A549 (cell line): ENCODE data around the gene GPATCH1. TPM values are rescaled to one million over a fixed set of nuclear protein-coding genes. Genes with fewer than 3 reads are reported as not detected.
"Not testable (repeated sequence)": the region's sequence is repeated elsewhere in the genome, so short reads cannot be mapped to it uniquely, and the experiment has no call there.

ENCODE experiments used
- ATAC-seq, 2 experiments: fragments of 200-7000 bp in 1 of 2; fragments of >200 bp in 1 of 2; cut with Nextera tagmentation in 1 of 2; cut with Tn5 transposase in 1 of 2; 3 replicates each; pipeline versions ENCODE4 v1.8.0 to v1.9.1; 2018 to 2020; ENCODE audit warnings: mild to moderate bottlenecking in 1 of 2, moderate library complexity in 1 of 2
- CTCF ChIA-PET: fragments of 300-600 bp; sonication (Branson Sonifier 250); formaldehyde crosslinking; extraction: SDS; loops from one replicate; lab custom pipeline; 2021; ENCODE audit warnings: antibody characterized with exemption, inconsistent platforms; lab: Yijun Ruan, JAX
- POLR2A ChIA-PET: fragments of 350-600 bp; formaldehyde crosslinking; extraction: SDS; loops from one replicate; lab custom pipeline; 2021; ENCODE audit warnings: antibody characterized with exemption, inconsistent platforms; lab: Yijun Ruan, JAX
- DNase-seq, 2 experiments: peaks; one replicate each; pipeline versions ENCODE4 v3.0.0 to v3.0.0-alpha.2; 2011 to 2016; ENCODE audit warnings: low read depth in 1 of 2, low spot score in 1 of 2
- FAIRE-seq: peaks from 2 replicates; lab custom pipeline; 2011; peaks lifted over from hg19 to GRCh38; lab: Jason Lieb, UNC
- H3K27ac ChIP-seq, 2 experiments: fragments of >200 bp; sonication (Bioruptor Twin); formaldehyde crosslinking; 3 replicates each; pipeline ENCODE4 v1.5.1; 2016 to 2017
- H3K4me1 ChIP-seq: fragments of >200 bp; sonication (Bioruptor Twin); formaldehyde crosslinking; 3 replicates; pipeline ENCODE4 v1.6.1; 2016
- H3K4me2 ChIP-seq: fragments of >200 bp; sonication (Bioruptor Twin); formaldehyde crosslinking; 3 replicates; pipeline ENCODE4 v1.6.1; 2016
- H3K4me3 ChIP-seq: fragments of >200 bp; sonication (Bioruptor Twin); formaldehyde crosslinking; 3 replicates; pipeline ENCODE4 v1.5.1; 2016
- H3K9me3 ChIP-seq: fragments of >200 bp; sonication (Bioruptor Twin); formaldehyde crosslinking; 3 replicates; pipeline ENCODE4 v1.6.1; 2016
- ATOH8 ChIP-seq: fragments of 250-450 bp; sonication (Bioruptor Pico); IDR thresholded peaks from 2 replicates; pipeline ENCODE4 v1.5.0; 2020; ENCODE audit warnings: low read depth, mild to moderate bottlenecking, moderate library complexity
- BCL3 ChIP-seq: fragments of >200 bp; sonication (Bioruptor Twin); formaldehyde crosslinking; IDR thresholded peaks from 3 replicates; pipeline ENCODE4 v1.6.1; 2016
- CEBPB ChIP-seq, 2 experiments: fragments of >200 bp in 1 of 2; sonication (Bioruptor Twin) in 1 of 2; formaldehyde crosslinking in 1 of 2; IDR thresholded peaks; 2 replicates each; pipeline ENCODE4 v1.6.1; 2012 to 2016
- CHD4 ChIP-seq: fragments of 200-600 bp; sonication (generic); IDR thresholded peaks from 2 replicates; pipeline ENCODE4 v1.6.1; 2016; ENCODE audit warnings: antibody characterized with exemption, mild to moderate bottlenecking, borderline replicate concordance
- E2F6 ChIP-seq: IDR thresholded peaks from 2 replicates; pipeline ENCODE4 v1.6.1; 2012; ENCODE audit warnings: low read depth, borderline replicate concordance
- EHF ChIP-seq: fragments of 250-450 bp; sonication (Bioruptor Pico); IDR thresholded peaks from 2 replicates; pipeline ENCODE4 v1.5.0; 2020; ENCODE audit warnings: mild to moderate bottlenecking
- FOSB ChIP-seq: fragments of 250-450 bp; sonication (Bioruptor Pico); IDR thresholded peaks from 2 replicates; pipeline ENCODE4 v1.5.0; 2020; ENCODE audit warnings: mild to moderate bottlenecking, moderate library complexity
- FOXS1 ChIP-seq: fragments of 250-450 bp; sonication (Bioruptor Pico); IDR thresholded peaks from 2 replicates; pipeline ENCODE4 v1.5.0; 2020; ENCODE audit warnings: mild to moderate bottlenecking, moderate library complexity
- HMGXB4 ChIP-seq: fragments of 250-450 bp; sonication (Bioruptor Pico); IDR thresholded peaks from 2 replicates; pipeline ENCODE4 v1.5.0; 2021; ENCODE audit warnings: mild to moderate bottlenecking, moderate library complexity, borderline replicate concordance
- HOXA7 ChIP-seq: fragments of 250-450 bp; sonication (Bioruptor Pico); IDR thresholded peaks from 2 replicates; pipeline ENCODE4 v1.5.0; 2020; ENCODE audit warnings: mild to moderate bottlenecking, moderate library complexity
- HOXB13 ChIP-seq: fragments of 250-450 bp; sonication (Bioruptor Pico); IDR thresholded peaks from 2 replicates; pipeline ENCODE4 v1.5.0; 2020; ENCODE audit warnings: low read depth, mild to moderate bottlenecking, moderate library complexity
- HOXB5 ChIP-seq: fragments of 250-450 bp; sonication (Bioruptor Pico); IDR thresholded peaks from 2 replicates; pipeline ENCODE4 v1.5.0; 2020; ENCODE audit warnings: mild to moderate bottlenecking, moderate library complexity
- MAX ChIP-seq: IDR thresholded peaks from 2 replicates; pipeline ENCODE4 v1.6.1; 2012
- RFX5 ChIP-seq: fragments of 450-650 bp; IDR thresholded peaks from 2 replicates; pipeline ENCODE4 v1.7.1; 2014; ENCODE audit warnings: antibody characterized with exemption, mild to moderate bottlenecking, moderate library complexity
- TP53 ChIP-seq: fragments of 250-450 bp; sonication (Bioruptor Pico); IDR thresholded peaks from 2 replicates; pipeline ENCODE4 v1.5.0; 2021; ENCODE audit warnings: mild to moderate bottlenecking, moderate library complexity
- ZFP36 ChIP-seq: fragments of 450-650 bp; IDR thresholded peaks from 2 replicates; pipeline ENCODE4 v1.6.1; 2014; ENCODE audit warnings: borderline replicate concordance; ENCODE audit not compliant: partially characterized antibody
- ZNF302 ChIP-seq: fragments of 250-450 bp; sonication (Bioruptor Pico); IDR thresholded peaks from 2 replicates; pipeline ENCODE4 v1.9.0; 2021; ENCODE audit warnings: inconsistent platforms, mild to moderate bottlenecking, moderate library complexity
- ZSCAN20 ChIP-seq: fragments of 250-450 bp; sonication (Bioruptor Pico); IDR thresholded peaks from 2 replicates; pipeline ENCODE4 v1.8.0; 2022; ENCODE audit warnings: mild to moderate bottlenecking, moderate library complexity
- WGBS: methylation state at CpG from one replicate; pipeline ENCODE4 v1.1.6; 2017; ENCODE audit errors: missing lambda C conversion rate; 5-methylcytosine and 5-hydroxymethylcytosine counted together
- polyA plus RNA-seq, 4 experiments: library from polyadenylated mRNA; depleted of rRNA in 3 of 4; stranded (reverse); fragments of >200 nt; fragmentation: RNase III in 1 of 4; extraction: RNeasy Plus Mini Kit Qiagen cat#74134 plus additional on column Dnase treatment in 1 of 4; gene quantifications; 2 replicates in 3 of 4; 3 replicates in 1 of 4; pipeline ENCODE4 v1.2.3, GENCODE V29; 2011 to 2017

GPATCH1 gene
- polyA plus RNA-seq, 2 of the 4 experiments (the other 2 are of a cell fraction), result 12.1 to 24.2 TPM

- TF ChIP-seq ZFP36 (no peak), HMGXB4 (CRISPR knock-in tag) (0 out of 2 replicates have a peak, but pooled peaks have one; percentile 10), BCL3 (peak; percentile 91; the same call in 2 of the 3 replicates), RFX5 (peak; percentile 83), CEBPB (IDR thresholded peaks at IDR 0.05) (peak; percentile 64 to 87), CHD4 (no peak)
Measured at GRCh38 chr19:33040994-33041827, 39.8 kb upstream of the GPATCH1 start (continued).

- POLR2A ChIA-PET, result interaction anchor here (0.7 to 1.7 kb wide), 8 partner anchors 11 to 135 kb away, joined by 3 to 15 read pairs (median 6); partner anchors contain the start of genes GPATCH1 and RHPN2
- FAIRE-seq, ATAC-seq, H3K9me3 ChIP-seq, DNase-seq: not testable (repeated sequence)
- peaks cover 53% of the 10 kb centered on the region for H3K4me1 ChIP-seq
- 11% methylated on average over 3 of the region's 3 CpGs for WGBS
- TF ChIP-seq FOSB (CRISPR knock-in tag) (0 out of 2 replicates have a peak, but pooled peaks have one; percentile 35), E2F6 (peak; percentile 44; the same call in 1 of the 2 replicates), EHF (peak; percentile 87; the same call in 1 of the 2 replicates), TP53 (CRISPR knock-in tag) (0 out of 2 replicates have a peak, but pooled peaks have one; percentile 16), HOXA7 (CRISPR knock-in tag) (peak; percentile 53; the same call in 1 of the 2 replicates), HOXB5 (CRISPR knock-in tag) (peak; percentile 82; the same call in 1 of the 2 replicates), FOXS1 (CRISPR knock-in tag) (peak; percentile 70; the same call in 1 of the 2 replicates), ZSCAN20 (0 out of 2 replicates have a peak, but pooled peaks have one; percentile 32), HOXB13 (CRISPR knock-in tag) (peak; percentile 70), MAX (0 out of 2 replicates have a peak, but pooled peaks have one; percentile 5), ATOH8 (0 out of 2 replicates have a peak, but pooled peaks have one; percentile 27), ZNF302 (CRISPR knock-in tag) (peak; percentile 92)
- peak overlapping the region; percentile 14; the same call in 2 of the 3 replicates for H3K4me3 ChIP-seq
- CTCF ChIA-PET, result interaction anchor here (1.0 to 3.7 kb wide), 11 partner anchors 10 to 143 kb away, joined by 3 to 20 read pairs (median 4); no protein-coding TSS in a partner anchor
- H3K4me2 ChIP-seq, result peak overlapping the region; percentile 85
- peak overlapping the region; percentile 87 to 92 for H3K27ac ChIP-seq
Measured at GRCh38 chr19:33041828-33042160, 39.2 kb upstream of the GPATCH1 start.
